Left ventricle myocardium inferior (tissue), 1 donor: ENCODE measurements around the gene PLCH1. TPM values are rescaled to one million over a fixed set of nuclear protein-coding genes. Genes with fewer than 3 reads are reported as not detected.

Source experiments
- DNase-seq: peaks from one replicate; pipeline ENCODE4 v3.0.0-alpha.2; 2020
- H3K27ac ChIP-seq: fragments of 200-600 bp; replicated peaks from 2 replicates; pipeline ENCODE4 v1.8.0; 2021
- H3K27me3 ChIP-seq: fragments of 200-600 bp; 2 replicates; pipeline ENCODE4 v1.8.0; 2021; ENCODE audit warnings: low read depth
- H3K36me3 ChIP-seq: fragments of 200-600 bp; 2 replicates; pipeline ENCODE4 v1.8.0; 2021
- H3K4me1 ChIP-seq: fragments of 200-600 bp; 2 replicates; pipeline ENCODE4 v1.8.0; 2021
- H3K4me3 ChIP-seq: fragments of 200-600 bp; 2 replicates; pipeline ENCODE4 v1.8.0; 2021; ENCODE audit warnings: mild to moderate bottlenecking, moderate library complexity
- H3K9me3 ChIP-seq: fragments of 200-600 bp; replicated peaks from 2 replicates; pipeline ENCODE4 v1.8.0; 2021
- intact Hi-C: fragments of 100-400 bp; cut with micrococcal nuclease; formaldehyde crosslinking; loops from one replicate; pipeline ENCODE4 v1.11.0; 2022
- total RNA-seq: library from RNA; stranded (reverse); fragmentation: NEBNext Ultra II Directional; extraction: Animal tissue kit (Norgen Biotek cat#: 25700); gene quantifications from one replicate; pipeline ENCODE4 v1.2.1, GENCODE V29; 2021
- TF ChIP-seq, protein P1 (sequence below): fragments of 200-600 bp; IDR thresholded peaks from 2 replicates; pipeline ENCODE4 v1.8.0; 2021; ENCODE audit warnings: antibody characterized with exemption, mild to moderate bottlenecking, borderline replicate concordance
- donor health status: DM: no; HTN: yes; CAD: no; lungs with severe emphysema.

The PLCH1 gene
- total RNA-seq, 1 donor from 2014 or later: 0.85 TPM

DNA sequence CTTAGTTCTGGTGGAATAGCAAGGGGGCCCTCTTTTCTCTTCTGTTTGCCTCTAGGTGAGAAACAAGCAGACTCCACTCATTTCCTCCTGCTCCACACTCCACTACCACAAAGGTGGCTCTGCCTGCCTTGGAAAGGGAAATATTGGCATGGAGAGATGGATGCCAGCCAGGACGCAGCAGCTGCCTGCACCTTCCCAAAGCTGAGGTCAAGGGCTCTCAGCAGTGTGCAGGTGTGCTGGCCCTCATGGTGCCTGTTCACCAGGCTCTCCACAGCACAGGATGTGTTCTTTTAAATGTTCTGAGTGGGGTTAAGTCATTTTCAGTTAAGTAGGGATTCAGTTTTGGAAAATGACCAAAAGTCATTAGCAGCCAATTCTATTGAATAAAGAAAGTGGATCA is 240.2 kb downstream of the PLCH1 start:
- no peaks in the 10 kb centered on the region for H3K36me3 ChIP-seq
- no peak overlapping the region for H3K27ac ChIP-seq
- H3K4me1 ChIP-seq: no peaks in the 10 kb centered on the region
- intact Hi-C loops: no loop called here
- H3K4me3 ChIP-seq: no peak overlapping the region
- no peaks in the 10 kb centered on the region for H3K9me3 ChIP-seq
- DNase-seq: no peak
- no peaks in the 10 kb centered on the region for H3K27me3 ChIP-seq
- TF ChIP-seq, protein P1, sequence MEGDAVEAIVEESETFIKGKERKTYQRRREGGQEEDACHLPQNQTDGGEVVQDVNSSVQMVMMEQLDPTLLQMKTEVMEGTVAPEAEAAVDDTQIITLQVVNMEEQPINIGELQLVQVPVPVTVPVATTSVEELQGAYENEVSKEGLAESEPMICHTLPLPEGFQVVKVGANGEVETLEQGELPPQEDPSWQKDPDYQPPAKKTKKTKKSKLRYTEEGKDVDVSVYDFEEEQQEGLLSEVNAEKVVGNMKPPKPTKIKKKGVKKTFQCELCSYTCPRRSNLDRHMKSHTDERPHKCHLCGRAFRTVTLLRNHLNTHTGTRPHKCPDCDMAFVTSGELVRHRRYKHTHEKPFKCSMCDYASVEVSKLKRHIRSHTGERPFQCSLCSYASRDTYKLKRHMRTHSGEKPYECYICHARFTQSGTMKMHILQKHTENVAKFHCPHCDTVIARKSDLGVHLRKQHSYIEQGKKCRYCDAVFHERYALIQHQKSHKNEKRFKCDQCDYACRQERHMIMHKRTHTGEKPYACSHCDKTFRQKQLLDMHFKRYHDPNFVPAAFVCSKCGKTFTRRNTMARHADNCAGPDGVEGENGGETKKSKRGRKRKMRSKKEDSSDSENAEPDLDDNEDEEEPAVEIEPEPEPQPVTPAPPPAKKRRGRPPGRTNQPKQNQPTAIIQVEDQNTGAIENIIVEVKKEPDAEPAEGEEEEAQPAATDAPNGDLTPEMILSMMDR: no peak

DNA sequence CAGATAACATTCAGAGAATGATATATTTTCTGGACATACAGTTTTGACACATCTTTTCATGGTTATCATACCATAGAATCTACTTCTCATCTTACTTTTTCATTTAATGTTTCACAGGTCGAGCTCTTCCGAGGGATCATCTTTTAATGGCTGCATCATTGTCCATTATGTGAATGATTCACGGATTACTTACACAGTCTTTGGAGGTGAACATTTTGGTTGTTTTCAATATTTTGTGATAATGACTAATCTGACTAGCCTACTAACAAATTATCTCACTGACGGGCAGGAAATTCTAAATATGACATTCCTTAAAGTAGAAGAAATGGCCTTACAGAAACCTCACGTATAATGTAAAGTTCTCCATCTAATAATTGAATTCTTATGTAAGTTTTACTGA is 242.2 kb downstream of the PLCH1 start:
- Histone ChIP-seq H3K27me3 (no peaks in the 10 kb centered on the region), H3K36me3 (no peaks in the 10 kb centered on the region), H3K27ac (no peak overlapping the region), H3K4me3 (no peak overlapping the region), H3K4me1 (no peaks in the 10 kb centered on the region), H3K9me3 (no peaks in the 10 kb centered on the region)
- TF ChIP-seq, protein P1: no peak
- DNase-seq: no peak
- intact Hi-C loops: no loop called here

DNA sequence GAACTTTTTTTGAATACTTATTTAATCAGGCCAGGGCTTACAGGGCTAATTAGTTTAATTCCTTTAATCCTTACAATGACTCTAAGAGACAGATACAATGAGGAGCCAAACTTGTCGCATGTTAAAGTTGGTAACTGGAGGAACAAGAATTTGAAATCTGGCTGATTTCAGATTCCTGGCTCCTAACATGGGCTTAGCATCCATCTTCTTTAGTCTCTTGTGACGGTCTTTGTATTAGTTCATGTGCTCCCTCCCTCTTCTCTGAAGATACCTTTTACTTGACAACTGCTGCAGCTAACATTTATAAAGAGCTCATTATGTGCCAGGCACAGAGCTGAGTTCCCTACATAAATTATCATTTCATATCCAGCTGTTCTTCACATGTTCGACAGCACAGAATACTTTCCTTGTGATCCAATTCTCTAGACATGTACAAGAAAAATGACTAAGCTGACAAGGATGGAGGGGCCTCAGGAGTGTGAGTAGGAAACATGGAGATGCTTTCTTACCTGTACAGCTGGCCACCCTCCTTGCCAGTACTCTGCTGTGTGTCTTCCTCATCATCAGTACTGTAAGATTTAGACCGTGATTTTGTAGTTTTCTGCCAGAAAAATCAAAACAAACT is 244.6 kb downstream of the PLCH1 start:
- TF ChIP-seq, protein P1: no peak
- no peaks in the 10 kb centered on the region for H3K27me3 ChIP-seq
- intact Hi-C loops: no loop called here

DNA sequence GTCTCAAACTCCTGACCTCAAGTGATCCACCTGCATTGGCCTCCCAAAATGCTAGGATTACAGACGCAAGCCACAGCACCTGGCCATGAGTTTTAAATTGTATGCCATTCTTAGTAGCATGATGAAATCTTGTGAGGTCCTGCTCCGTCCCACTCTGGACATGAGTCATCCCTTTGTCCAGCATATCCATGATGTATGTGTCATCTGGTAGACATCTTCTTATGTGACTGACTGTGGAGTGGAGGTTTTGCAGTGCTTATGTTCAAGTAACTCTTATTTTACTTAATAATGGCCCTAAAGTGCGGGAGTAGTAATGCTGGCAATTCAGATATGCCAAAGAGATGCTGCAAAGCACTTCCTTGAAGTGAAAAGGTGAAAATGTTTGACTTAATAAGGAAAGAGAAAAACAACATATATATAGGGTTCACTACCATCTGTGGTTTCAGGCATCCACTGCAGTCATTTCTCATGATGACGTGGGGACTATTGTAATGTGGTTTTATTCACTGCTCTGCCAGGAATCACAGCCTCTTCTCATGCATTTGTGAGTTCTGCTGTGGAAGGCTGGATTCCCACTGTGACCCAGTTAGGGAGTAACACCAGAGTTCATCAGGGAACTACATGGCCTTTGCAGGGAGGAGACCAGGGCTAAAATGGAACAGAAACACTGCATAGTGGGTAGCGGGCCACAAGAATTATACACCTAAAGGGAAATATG is 246.8 kb downstream of the PLCH1 start:
- DNase-seq: no peak
- Histone ChIP-seq H3K4me3 (no peak overlapping the region), H3K36me3 (no peaks in the 10 kb centered on the region), H3K4me1 (no peaks in the 10 kb centered on the region), H3K27me3 (no peaks in the 10 kb centered on the region), H3K9me3 (no peaks in the 10 kb centered on the region), H3K27ac (no peak overlapping the region)
- TF ChIP-seq, protein P1: no peak
- intact Hi-C loops: no loop called here

More for the DNA sequence above, 244.6 kb downstream of the PLCH1 start:
- H3K27ac ChIP-seq: no peak overlapping the region
- no peaks in the 10 kb centered on the region for H3K9me3 ChIP-seq
- no peak overlapping the region for H3K4me3 ChIP-seq
- no peaks in the 10 kb centered on the region for H3K36me3 ChIP-seq
- DNase-seq: no peak
- H3K4me1 ChIP-seq: no peaks in the 10 kb centered on the region

DNA sequence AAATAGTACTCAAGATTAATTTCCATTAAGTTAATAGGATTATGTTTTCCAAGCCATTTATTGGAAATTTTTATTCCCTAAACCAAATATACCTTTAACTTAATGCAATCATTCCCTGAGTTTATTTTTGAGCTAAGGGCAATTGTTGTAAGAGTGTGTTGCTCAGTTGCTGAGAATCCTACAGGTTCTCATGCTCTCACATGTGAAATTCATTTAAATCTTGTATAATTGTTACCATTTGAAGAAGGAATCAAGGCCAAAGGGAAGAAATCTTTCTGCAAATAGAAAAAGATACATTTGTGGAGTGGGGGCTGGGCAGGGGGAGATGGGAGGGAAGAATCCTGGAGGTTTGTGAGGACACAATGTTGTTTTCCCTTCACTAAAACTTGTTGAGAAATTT is 248.7 kb downstream of the PLCH1 start:
- intact Hi-C loops: no loop called here
- Histone ChIP-seq H3K27ac (no peak overlapping the region), H3K4me3 (no peak overlapping the region), H3K4me1 (no peaks in the 10 kb centered on the region), H3K36me3 (no peaks in the 10 kb centered on the region), H3K27me3 (no peaks in the 10 kb centered on the region), H3K9me3 (no peaks in the 10 kb centered on the region)
- TF ChIP-seq, protein P1: no peak
- no peak for DNase-seq
